Heart left ventricle (tissue), 16 donors: ENCODE measurements around the gene ANGPTL1. TPM values are rescaled to one million over a fixed set of nuclear protein-coding genes. Genes with fewer than 3 reads are reported as not detected.

ENCODE experiments used
- ATAC-seq, 4 donors: fragments of 200-7000 bp; cut with Tn5 transposase; one replicate each; pipeline ENCODE4 v1.9.1; 2020 to 2022; ENCODE audit warnings: moderate library complexity in 4 of 4, mild to moderate bottlenecking in 3 of 4, moderate number of reproducible peaks in 1 of 4
- DNase-seq, 5 donors: peaks; one replicate each; pipeline ENCODE4 v3.0.0-alpha.2; 2020
- H3K27ac ChIP-seq, 12 donors: fragments of 200-600 bp; sonication (generic) in 4 of 12; one replicate each; pipeline versions ENCODE4 v1.5.0 to v1.8.0; 2016 to 2022; ENCODE audit warnings: mild to moderate bottlenecking in 2 of 12
- H3K27me3 ChIP-seq, 9 donors: fragments of 200-600 bp; sonication (generic) in 2 of 9; one replicate each; pipeline versions ENCODE4 v1.5.1 to v1.8.0; 2016 to 2022; ENCODE audit warnings: mild to moderate bottlenecking in 3 of 9
- H3K36me3 ChIP-seq, 9 donors: fragments of 200-600 bp; sonication (generic) in 2 of 9; one replicate each; pipeline versions ENCODE4 v1.5.0 to v1.8.0; 2018 to 2022; ENCODE audit warnings: mild to moderate bottlenecking in 2 of 9
- H3K4me1 ChIP-seq, 12 donors: fragments of 200-600 bp; sonication (generic) in 4 of 12; one replicate each; pipeline versions ENCODE4 v1.5.0 to v1.8.0; 2016 to 2022; ENCODE audit warnings: mild to moderate bottlenecking in 3 of 12
- H3K4me3 ChIP-seq, 12 donors: fragments of 200-600 bp; sonication (generic) in 4 of 12; one replicate each; pipeline versions ENCODE4 v1.5.0 to v1.8.0; 2017 to 2022; ENCODE audit warnings: mild to moderate bottlenecking in 9 of 12, moderate library complexity in 4 of 12
- H3K9me3 ChIP-seq, 12 donors: fragments of 200-600 bp; sonication (generic) in 4 of 12; one replicate each; pipeline versions ENCODE4 v1.5.0 to v1.8.0; 2016 to 2022; ENCODE audit warnings: mild to moderate bottlenecking in 1 of 12
- CTCF ChIP-seq, 12 donors: fragments of 200-600 bp; sonication (generic) in 4 of 12; IDR thresholded peaks; one replicate each; pipeline versions ENCODE4 v1.5.0 to v1.8.0; 2018 to 2022; ENCODE audit warnings: antibody characterized with exemption in 12 of 12, mild to moderate bottlenecking in 5 of 12
- POLR2A ChIP-seq, 2 donors: fragments of 450-650 bp; IDR thresholded peaks; one replicate each; pipeline ENCODE4 v1.6.1; 2017; ENCODE audit warnings: antibody characterized with exemption in 2 of 2, mild to moderate bottlenecking in 2 of 2, moderate library complexity in 2 of 2
- WGBS, 4 donors: extraction: QIAGEN DNeasy Blood & Tissue Kit in 2 of 4; methylation state at CpG; one replicate each; pipeline versions ENCODE4 v1.1.5 to v1.1.7; 2013 to 2018; 5-methylcytosine and 5-hydroxymethylcytosine counted together
- intact Hi-C, 10 donors: fragments of 100-400 bp; cut with DNase I; formaldehyde crosslinking; loops; one replicate each; pipeline versions ENCODE4 v1.11.1 to v1.14.2; 2022
- polyA plus RNA-seq, 2 donors: library from polyadenylated mRNA; stranded (reverse); fragments of 200-250 nt; gene quantifications; one replicate each; pipeline ENCODE4 v1.2.3, GENCODE V29; 2013
- total RNA-seq, 9 donors: library from RNA; depleted of rRNA in 2 of 9; stranded (reverse); fragments of >200 nt in 2 of 9; fragmentation: NEBNext Ultra II Directional in 3 of 9; extraction: Animal tissue kit (Norgen Biotek cat#: 25700) in 3 of 9; gene quantifications; one replicate each; pipeline versions ENCODE4 v1.1.0 to v1.2.4, GENCODE V29; 2016 to 2023
- donor health status: ischemic (EF 13 %, LVEDD 7.1; RV severe dilation, severe dysfunction).
- donor health status: healthy with polysubstance abuse.
- donor health status: DM: no; HTN: yes; CAD: no.
- donor health status: DM: no; HTN: no; CAD: no.
- donor health status: ischemic (EF 25% LVEDD 6.9; RV normal size, moderate dysfunction).
- donor health status: ischemic (EF 25% LVEDD 5.7; RV mildly dilated, moderate dysfunction).
- donor health status: healthy.
- donor health status: DM: yes; HTN: yes; CAD: no.
- donor health status: ischemic (EF 35%, LVEDD 5.7; RV mildly dilated, moderate dysfunction).
- donor health status: nonischemic (EF 11% LVEDD 7.7; RV severe dilation, severe dysfunction).
- donor health status: DM: yes; HTN: yes; CAD: no.
- donor health status: PGD.
- donor health status: ischemic (EF 29% LVEDD 5.4; RV normal size, mild dysfunction).
- donor health status: nonischemic (EF 23%, LVEDD 6.1; RV moderate dilation, normal function).

ANGPTL1 gene
- total and polyA plus RNA-seq, 11 donors: 5.0 to 31.1 (median 17.3) TPM

GRCh38 chr1:178808529-178808928 lies 62.3 kb downstream of the ANGPTL1 start:
- H3K4me3 ChIP-seq: no peak overlapping the region
- WGBS, 4 donors: 93 to 97% (median 94%) methylated on average over 3 of the region's 3 CpGs
- no peak overlapping the region for H3K27ac ChIP-seq
- ATAC-seq (no peak), DNase-seq (no peak)
- H3K27me3 ChIP-seq: no peaks in the 10 kb centered on the region
- intact Hi-C loops: no loop called here
- peaks cover 0 to 4% (median 0%) of the 10 kb centered on the region in 12 donors for H3K4me1 ChIP-seq
- TF ChIP-seq POLR2A (IDR thresholded peaks at IDR 0.05): no peak
- TF ChIP-seq CTCF (IDR thresholded peaks at IDR 0.05): no peak
- peaks cover 0 to 8% (median 0%) of the 10 kb centered on the region in 9 donors for H3K36me3 ChIP-seq
- H3K9me3 ChIP-seq: no peaks in the 10 kb centered on the region

- Histone ChIP-seq H3K4me1 (no peaks in the 10 kb centered on the region), H3K9me3 (no peaks in the 10 kb centered on the region), H3K27me3 (no peaks in the 10 kb centered on the region), H3K36me3 (peaks cover 0 to 8% (median 0%) of the 10 kb centered on the region in 9 donors), H3K4me3 (no peak overlapping the region), H3K27ac (no peak overlapping the region)
- TF ChIP-seq CTCF (IDR thresholded peaks at IDR 0.05): no peak
- TF ChIP-seq POLR2A (IDR thresholded peaks at IDR 0.05): no peak
- intact Hi-C loops: no loop called here
- 95 to 96% (median 95%) methylated on average over 9 of the region's 9 CpGs for WGBS, 4 donors
- no peak for DNase-seq
- no peak for ATAC-seq
These were observed 64.1 kb downstream of the ANGPTL1 start for GRCh38 chr1:178806665-178807300.

GRCh38 chr1:178802873-178803272 lies 68.0 kb downstream of the ANGPTL1 start:
- ATAC-seq: no peak
- intact Hi-C loops: no loop called here
- 84 to 92% (median 87%) methylated on average over 3 of the region's 3 CpGs for WGBS, 4 donors

More at GRCh38 chr1:178802873-178803272, 68.0 kb downstream of the ANGPTL1 start:
- H3K4me1 ChIP-seq: no peaks in the 10 kb centered on the region
- H3K9me3 ChIP-seq: peaks cover 0 to 15% (median 0%) of the 10 kb centered on the region in 12 donors
- no peak overlapping the region for H3K4me3 ChIP-seq
- no peaks in the 10 kb centered on the region for H3K36me3 ChIP-seq
- no peaks in the 10 kb centered on the region for H3K27me3 ChIP-seq
- no peak for TF ChIP-seq POLR2A (IDR thresholded peaks at IDR 0.05)
- no peak for TF ChIP-seq CTCF (IDR thresholded peaks at IDR 0.05)
- no peak for DNase-seq
- no peak overlapping the region for H3K27ac ChIP-seq

Other genes starting within 250 kb of the ANGPTL1 start
- 10 to 100 TPM in 5 of 9 donors, 1 to 10 TPM in 4; 6.6 to 12.7 (median 10.4) TPM for gene RALGPS2, start 145.8 kb downstream of the ANGPTL1 start, total RNA-seq
- 1 to 10 TPM; 1.6 to 3.9 TPM for gene RALGPS2, start 145.8 kb downstream of the ANGPTL1 start, polyA plus RNA-seq
- gene FAM20B, start 154.8 kb upstream of the ANGPTL1 start, total RNA-seq: 10 to 100 TPM; 38.4 to 70.1 (median 58.0) TPM
- gene FAM20B, start 154.8 kb upstream of the ANGPTL1 start, polyA plus RNA-seq: 10 to 100 TPM; 13.8 to 49.2 TPM
- 10 to 100 TPM in 4 of 9 donors, 1 to 10 TPM in 5; 6.3 to 22.4 (median 9.9) TPM for gene TOR3A, start 211.0 kb upstream of the ANGPTL1 start, total RNA-seq
- gene TOR3A, start 211.0 kb upstream of the ANGPTL1 start, polyA plus RNA-seq: 10 to 100 TPM in 1 of 2 donors, 1 to 10 TPM in 1; 3.8 to 19.5 TPM